ENCODE data around the gene ZNF19. TPM values are rescaled to one million over a fixed set of nuclear protein-coding genes. Genes with fewer than 3 reads are reported as not detected.

Gene ZNF19
- 1 to 10 TPM; 7.4 to 8.5 (median 7.8) TPM for total RNA-seq
- long read RNA-seq, donor 1: 0 reads
- long read RNA-seq, donor 2, partial matches to known transcripts: 3 of 6 reads
- long read RNA-seq, donor 2, other reads (novel, unspliced or antisense): 3 of 6 reads

- no peak within 1 kb of the TSS for H3K4me3 ChIP-seq
- H3K9me3 ChIP-seq: no peaks in the 10 kb centered on the region
- no peak for TF ChIP-seq CTCF (IDR thresholded peaks at IDR 0.05)
- ATAC-seq (no peak), DNase-seq (no peak)
- H3K36me3 ChIP-seq (ENCODE audit: low read depth): no peaks in the 10 kb centered on the region
- peaks cover 4% of the 10 kb centered on the region for H3K4me1 ChIP-seq (ENCODE audit: low read depth)
- intact Hi-C loops (cut with DNase I, micrococcal nuclease): no loop called here
Measured at GRCh38 chr16:71489122-71489521, at the start of gene ZNF19. ZNF19 (minus strand) TSS chr16:71489324; CDS start chr16:71482114, 7,210 bp downstream.

- Histone ChIP-seq H3K4me1 (ENCODE audit: low read depth) (no peaks in the 10 kb centered on the region), H3K4me3 (no peak overlapping the region), H3K9me3 (no peaks in the 10 kb centered on the region), H3K36me3 (ENCODE audit: low read depth) (no peaks in the 10 kb centered on the region)
- peak; percentile 37 for TF ChIP-seq CTCF (IDR thresholded peaks at IDR 0.05)
- intact Hi-C loops (cut with DNase I, micrococcal nuclease): no loop called here
- peak; percentile 81 for ATAC-seq
- peak in 2 of 3 donors; percentile 63 to 67 for DNase-seq
Measured at GRCh38 chr16:71537643-71538042, 48.5 kb upstream of the ZNF19 start.

GRCh38 chr16:71536752-71537499 lies 47.8 kb upstream of the ZNF19 start:
- Histone ChIP-seq H3K4me1 (ENCODE audit: low read depth) (no peaks in the 10 kb centered on the region), H3K36me3 (ENCODE audit: low read depth) (no peaks in the 10 kb centered on the region), H3K9me3 (no peaks in the 10 kb centered on the region), H3K4me3 (no peak overlapping the region)
- no peak for TF ChIP-seq CTCF (IDR thresholded peaks at IDR 0.05)
- no peak for ATAC-seq
- intact Hi-C loops (cut with DNase I, micrococcal nuclease): no loop called here
- no peak for DNase-seq

- H3K36me3 ChIP-seq (ENCODE audit: low read depth): no peaks in the 10 kb centered on the region
- intact Hi-C loops (cut with DNase I, micrococcal nuclease): no loop called here
- DNase-seq: no peak
- H3K9me3 ChIP-seq: no peaks in the 10 kb centered on the region
- H3K4me1 ChIP-seq (ENCODE audit: low read depth): no peaks in the 10 kb centered on the region
- no peak overlapping the region for H3K4me3 ChIP-seq
- no peak for TF ChIP-seq CTCF (IDR thresholded peaks at IDR 0.05)
- ATAC-seq: no peak
Measured at GRCh38 chr16:71532366-71532765, 43.2 kb upstream of the ZNF19 start.

GRCh38 chr16:71528863-71529262 lies 39.7 kb upstream of the ZNF19 start:
- intact Hi-C loops (cut with DNase I, micrococcal nuclease): no loop called here
- H3K4me3 ChIP-seq: no peak overlapping the region

More at GRCh38 chr16:71528863-71529262, 39.7 kb upstream of the ZNF19 start:
- DNase-seq (no peak), ATAC-seq (no peak)
- no peaks in the 10 kb centered on the region for H3K4me1 ChIP-seq (ENCODE audit: low read depth)
- no peaks in the 10 kb centered on the region for H3K36me3 ChIP-seq (ENCODE audit: low read depth)
- H3K9me3 ChIP-seq: no peaks in the 10 kb centered on the region
- TF ChIP-seq CTCF (IDR thresholded peaks at IDR 0.05): no peak
